Measurements from ENCODE around the gene ISY1.

The ISY1 gene

GRCh38 chr3:129106866-129107565, 53.8 kb downstream of the ISY1 start:
- no peak for TF ChIP-seq SIN3A (IDR thresholded peaks at IDR 0.05; ENCODE audit: borderline replicate concordance, insufficient read depth, low read length)
- TF ChIP-seq FOXP2 (optimal IDR thresholded peaks at IDR 0.05; ENCODE audit: borderline replicate concordance, extremely low read depth, extremely low read length, insufficient read depth): no peak
- TF ChIP-seq TAF1 (IDR thresholded peaks at IDR 0.05; ENCODE audit: borderline replicate concordance, insufficient read depth, low read length): no peak

- TF ChIP-seq SIN3A (IDR thresholded peaks at IDR 0.05; ENCODE audit: borderline replicate concordance, insufficient read depth, low read length) (no peak), POLR2AphosphoS5 (IDR thresholded peaks at IDR 0.05; ENCODE audit: low read depth, low read length) (no peak), TAF1 (IDR thresholded peaks at IDR 0.05; ENCODE audit: borderline replicate concordance, insufficient read depth, low read length) (no peak)
- TF ChIP-seq, protein P1, sequence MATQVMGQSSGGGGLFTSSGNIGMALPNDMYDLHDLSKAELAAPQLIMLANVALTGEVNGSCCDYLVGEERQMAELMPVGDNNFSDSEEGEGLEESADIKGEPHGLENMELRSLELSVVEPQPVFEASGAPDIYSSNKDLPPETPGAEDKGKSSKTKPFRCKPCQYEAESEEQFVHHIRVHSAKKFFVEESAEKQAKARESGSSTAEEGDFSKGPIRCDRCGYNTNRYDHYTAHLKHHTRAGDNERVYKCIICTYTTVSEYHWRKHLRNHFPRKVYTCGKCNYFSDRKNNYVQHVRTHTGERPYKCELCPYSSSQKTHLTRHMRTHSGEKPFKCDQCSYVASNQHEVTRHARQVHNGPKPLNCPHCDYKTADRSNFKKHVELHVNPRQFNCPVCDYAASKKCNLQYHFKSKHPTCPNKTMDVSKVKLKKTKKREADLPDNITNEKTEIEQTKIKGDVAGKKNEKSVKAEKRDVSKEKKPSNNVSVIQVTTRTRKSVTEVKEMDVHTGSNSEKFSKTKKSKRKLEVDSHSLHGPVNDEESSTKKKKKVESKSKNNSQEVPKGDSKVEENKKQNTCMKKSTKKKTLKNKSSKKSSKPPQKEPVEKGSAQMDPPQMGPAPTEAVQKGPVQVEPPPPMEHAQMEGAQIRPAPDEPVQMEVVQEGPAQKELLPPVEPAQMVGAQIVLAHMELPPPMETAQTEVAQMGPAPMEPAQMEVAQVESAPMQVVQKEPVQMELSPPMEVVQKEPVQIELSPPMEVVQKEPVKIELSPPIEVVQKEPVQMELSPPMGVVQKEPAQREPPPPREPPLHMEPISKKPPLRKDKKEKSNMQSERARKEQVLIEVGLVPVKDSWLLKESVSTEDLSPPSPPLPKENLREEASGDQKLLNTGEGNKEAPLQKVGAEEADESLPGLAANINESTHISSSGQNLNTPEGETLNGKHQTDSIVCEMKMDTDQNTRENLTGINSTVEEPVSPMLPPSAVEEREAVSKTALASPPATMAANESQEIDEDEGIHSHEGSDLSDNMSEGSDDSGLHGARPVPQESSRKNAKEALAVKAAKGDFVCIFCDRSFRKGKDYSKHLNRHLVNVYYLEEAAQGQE (IDR thresholded peaks at IDR 0.05; ENCODE audit: insufficient read depth in 1 of 2, low read depth in 2 of 2, low read length in 2 of 2): no peak
Measured at GRCh38 chr3:129106320-129106719, 54.5 kb downstream of the ISY1 start.

DNA sequence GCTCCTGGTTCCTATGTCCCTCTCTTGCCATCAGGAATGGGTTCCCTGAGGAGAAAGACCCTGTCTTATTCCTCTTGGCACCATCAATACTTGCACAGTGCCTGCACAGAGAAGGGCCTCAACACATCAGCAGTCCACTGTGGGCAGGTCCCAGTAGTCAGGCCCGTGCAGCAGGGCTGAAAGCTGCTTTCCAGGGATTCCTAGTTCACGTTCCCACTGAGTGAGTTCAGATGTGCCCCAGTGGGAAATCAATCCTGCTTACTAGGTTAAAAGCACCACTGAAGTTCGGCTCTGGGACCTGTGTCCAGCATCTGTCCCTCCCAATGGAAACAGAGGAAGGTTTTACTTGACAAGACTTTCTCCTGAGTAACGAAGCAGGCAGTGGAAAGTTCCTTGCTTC, 55.0 kb downstream of the ISY1 start:
- TF ChIP-seq POLR2AphosphoS5 (IDR thresholded peaks at IDR 0.05; ENCODE audit: low read depth, low read length): no peak
- no peak for TF ChIP-seq SIN3A (IDR thresholded peaks at IDR 0.05; ENCODE audit: borderline replicate concordance, insufficient read depth, low read length)
- TF ChIP-seq FOXP2 (optimal IDR thresholded peaks at IDR 0.05; ENCODE audit: borderline replicate concordance, extremely low read depth, extremely low read length, insufficient read depth): no peak
- TF ChIP-seq, protein P1 (IDR thresholded peaks at IDR 0.05; ENCODE audit: insufficient read depth in 1 of 2, low read depth in 2 of 2, low read length in 2 of 2): no peak
- TF ChIP-seq TAF1 (IDR thresholded peaks at IDR 0.05; ENCODE audit: borderline replicate concordance, insufficient read depth, low read length): no peak

GRCh38 chr3:129104498-129105079, 56.3 kb downstream of the ISY1 start:
- TF ChIP-seq POLR2AphosphoS5 (IDR thresholded peaks at IDR 0.05; ENCODE audit: low read depth, low read length) (no peak), FOXP2 (optimal IDR thresholded peaks at IDR 0.05; ENCODE audit: borderline replicate concordance, extremely low read depth, extremely low read length, insufficient read depth) (no peak), SIN3A (IDR thresholded peaks at IDR 0.05; ENCODE audit: borderline replicate concordance, insufficient read depth, low read length) (no peak), TAF1 (IDR thresholded peaks at IDR 0.05; ENCODE audit: borderline replicate concordance, insufficient read depth, low read length) (no peak)
- TF ChIP-seq, protein P1 (IDR thresholded peaks at IDR 0.05; ENCODE audit: insufficient read depth in 1 of 2, low read depth in 2 of 2, low read length in 2 of 2): no peak

GRCh38 chr3:129104051-129104450, 56.8 kb downstream of the ISY1 start:
- no peak for TF ChIP-seq SIN3A (IDR thresholded peaks at IDR 0.05; ENCODE audit: borderline replicate concordance, insufficient read depth, low read length)
- no peak for TF ChIP-seq POLR2AphosphoS5 (IDR thresholded peaks at IDR 0.05; ENCODE audit: low read depth, low read length)
- TF ChIP-seq, protein P1 (IDR thresholded peaks at IDR 0.05; ENCODE audit: insufficient read depth in 1 of 2, low read depth in 2 of 2, low read length in 2 of 2): no peak
- TF ChIP-seq TAF1 (IDR thresholded peaks at IDR 0.05; ENCODE audit: borderline replicate concordance, insufficient read depth, low read length): no peak
- no peak for TF ChIP-seq FOXP2 (optimal IDR thresholded peaks at IDR 0.05; ENCODE audit: borderline replicate concordance, extremely low read depth, extremely low read length, insufficient read depth)
